Urothelium cell line (cell line): Measurements from ENCODE around the gene CMTM3.
"Not testable (repeated sequence)": the region's sequence is repeated elsewhere in the genome, so short reads cannot be mapped to it uniquely, and the experiment has no call there.

Source experiments
- DNase-seq: peaks from one replicate; pipeline ENCODE4 v3.0.0; 2011; ENCODE audit warnings: low spot score, mixed read lengths
- FAIRE-seq: peaks from 2 replicates; lab custom pipeline; 2011; peaks lifted over from hg19 to GRCh38; lab: Jason Lieb, UNC

Gene CMTM3

GRCh38 chr16:66581246-66581952 is 23.1 kb upstream of the CMTM3 start:
- FAIRE-seq (no peak), DNase-seq (no peak)

- FAIRE-seq = no peak
- DNase-seq = no peak
Measured at GRCh38 chr16:66585481-66586239, 18.8 kb upstream of the CMTM3 start.

- DNase-seq = no peak
- no peak for FAIRE-seq
Measured at GRCh38 chr16:66587881-66588600, 16.5 kb upstream of the CMTM3 start.

GRCh38 chr16:66588981-66589713 is 15.4 kb upstream of the CMTM3 start:
- FAIRE-seq (no peak), DNase-seq (no peak)

GRCh38 chr16:66590322-66590721 is 14.2 kb upstream of the CMTM3 start:
- no peak for FAIRE-seq
- DNase-seq = no peak

GRCh38 chr16:66591018-66591417 is 13.5 kb upstream of the CMTM3 start:
- DNase-seq (no peak), FAIRE-seq (no peak)

- FAIRE-seq (no peak), DNase-seq (no peak)
Measured at GRCh38 chr16:66592241-66592640, 12.3 kb upstream of the CMTM3 start.

GRCh38 chr16:66592814-66593213 is 11.7 kb upstream of the CMTM3 start:
- FAIRE-seq (no peak), DNase-seq (no peak)

- DNase-seq (no peak), FAIRE-seq (no peak)
Measured at GRCh38 chr16:66594739-66595138, 9.8 kb upstream of the CMTM3 start.

GRCh38 chr16:66596559-66596958 is 7.9 kb upstream of the CMTM3 start:
- not testable (repeated sequence) for DNase-seq, FAIRE-seq

- FAIRE-seq = no peak
- DNase-seq = no peak
Measured at GRCh38 chr16:66596986-66597848, 7.3 kb upstream of the CMTM3 start.

- FAIRE-seq (no peak), DNase-seq (no peak)
Measured at GRCh38 chr16:66598111-66598510, 6.4 kb upstream of the CMTM3 start.

- DNase-seq (no peak), FAIRE-seq (no peak)
Measured at GRCh38 chr16:66599726-66600125, 4.8 kb upstream of the CMTM3 start.

- DNase-seq = no peak
- no peak for FAIRE-seq
Measured at GRCh38 chr16:66600477-66600876, 4.0 kb upstream of the CMTM3 start.

GRCh38 chr16:66601471-66601870 is 3.0 kb upstream of the CMTM3 start:
- FAIRE-seq = no peak

GRCh38 chr16:66603537-66604375 is 748 bp upstream of the CMTM3 start:
- peak; percentile 52 for FAIRE-seq
- peak; percentile 80 for DNase-seq

More at GRCh38 chr16:66601471-66601870, 3.0 kb upstream of the CMTM3 start:
- no peak for DNase-seq

- DNase-seq (peak; percentile 71), FAIRE-seq (no peak)
Measured at GRCh38 chr16:66605177-66605978, 874 bp downstream of the CMTM3 start.
